DMS153 treated with DMSO at 0.1 percent for 48 hours (cell line): ENCODE data around the gene PGBD1.
"Not testable (repeated sequence)": the region's sequence is repeated elsewhere in the genome, so short reads cannot be mapped to it uniquely, and the experiment has no call there.

Source experiments
- DNase-seq: peaks from one replicate; lab custom pipeline; 2025; ENCODE audit not compliant: unreplicated experiment; lab: John Stamatoyannopoulos, UW

PGBD1 gene

DNA sequence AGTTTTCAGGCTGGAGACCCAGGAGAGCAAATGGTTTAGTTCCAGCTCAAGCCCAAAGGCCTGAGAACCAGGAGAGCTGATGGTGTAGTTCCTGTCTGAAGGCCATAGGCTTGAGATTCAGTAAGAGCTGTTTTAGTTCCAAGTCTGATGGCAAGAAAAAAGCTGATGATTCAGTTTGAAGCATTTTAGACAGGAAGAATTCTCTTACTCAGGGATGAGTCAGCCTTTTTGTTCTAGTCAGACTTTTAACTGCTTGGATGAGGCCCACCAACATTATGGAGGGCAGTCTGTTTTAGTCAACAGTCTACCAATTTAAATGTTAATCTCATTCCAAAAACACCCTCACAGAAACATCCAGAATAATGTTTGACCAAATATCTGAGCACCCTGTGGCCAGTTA is 11.9 kb upstream of the PGBD1 start:
- no peak for DNase-seq

DNA sequence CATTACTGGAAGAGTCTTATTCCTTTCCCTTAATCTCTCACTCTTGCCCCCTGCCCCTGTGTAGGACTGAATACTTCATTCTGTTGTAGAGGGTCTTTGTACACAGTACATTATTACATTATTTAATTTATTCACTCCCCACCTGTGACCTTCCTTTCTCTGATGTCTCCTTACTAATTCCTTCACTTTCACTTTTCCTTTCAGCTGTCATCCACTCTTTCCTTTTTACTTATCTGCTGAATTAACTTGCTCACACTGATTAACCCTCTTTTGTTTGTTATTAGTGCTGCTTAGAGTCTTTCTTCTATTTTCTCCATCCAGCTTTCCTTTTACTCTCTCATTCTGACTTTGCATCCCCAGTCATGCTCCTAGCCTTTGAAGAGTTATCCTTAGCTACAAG is 6.5 kb upstream of the PGBD1 start:
- no peak for DNase-seq

DNA sequence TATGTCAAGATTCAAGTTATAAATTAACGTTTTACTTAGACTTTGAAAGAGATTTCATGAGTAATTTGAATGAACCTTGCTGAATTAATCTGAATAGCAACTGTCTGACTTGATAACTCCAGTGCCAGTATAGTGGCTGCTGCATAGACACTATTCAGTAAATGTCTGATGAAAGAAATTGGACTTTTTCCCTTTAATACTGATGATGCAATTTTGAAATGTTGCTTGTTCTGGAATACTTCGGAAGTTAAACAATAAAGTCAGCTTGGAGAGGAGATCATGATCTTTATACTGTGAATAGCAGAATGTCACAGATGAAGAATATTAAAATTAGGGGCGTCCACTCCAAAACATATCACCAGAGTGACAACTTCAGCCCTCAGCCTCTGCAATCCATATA is 3.6 kb upstream of the PGBD1 start:
- DNase-seq: no peak

DNA sequence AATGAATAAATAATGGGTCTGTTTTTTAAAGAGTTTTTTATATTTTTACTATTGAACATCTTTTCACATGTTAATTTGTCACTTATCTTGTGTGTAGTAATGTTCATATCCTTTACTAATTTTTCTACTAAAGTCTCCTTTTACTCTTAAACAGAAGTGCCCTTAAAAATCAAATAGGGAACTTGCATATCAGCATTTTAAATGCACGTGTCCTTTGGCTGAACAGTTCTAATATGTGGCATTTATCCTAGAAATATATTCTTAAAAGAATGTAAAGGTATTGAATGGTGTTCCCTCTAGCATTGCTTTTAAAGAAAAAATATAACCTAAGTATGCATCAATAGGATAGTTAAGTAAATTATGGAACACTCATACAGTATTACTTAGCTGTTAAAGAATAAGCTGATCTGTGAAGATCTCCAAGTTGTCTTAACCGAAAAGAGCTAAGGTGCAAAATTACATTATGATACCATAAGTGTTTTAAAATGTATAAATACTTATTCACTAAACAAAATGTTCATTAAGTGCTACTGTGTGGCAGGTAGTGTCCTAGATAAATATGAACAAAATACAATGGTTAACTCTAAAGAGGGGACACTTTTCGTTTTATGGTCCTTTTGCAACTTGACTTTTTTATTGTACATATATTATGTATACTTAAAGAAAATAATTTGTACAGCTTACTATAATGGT is 631 bp upstream of the PGBD1 start:
- no peak for DNase-seq

DNA sequence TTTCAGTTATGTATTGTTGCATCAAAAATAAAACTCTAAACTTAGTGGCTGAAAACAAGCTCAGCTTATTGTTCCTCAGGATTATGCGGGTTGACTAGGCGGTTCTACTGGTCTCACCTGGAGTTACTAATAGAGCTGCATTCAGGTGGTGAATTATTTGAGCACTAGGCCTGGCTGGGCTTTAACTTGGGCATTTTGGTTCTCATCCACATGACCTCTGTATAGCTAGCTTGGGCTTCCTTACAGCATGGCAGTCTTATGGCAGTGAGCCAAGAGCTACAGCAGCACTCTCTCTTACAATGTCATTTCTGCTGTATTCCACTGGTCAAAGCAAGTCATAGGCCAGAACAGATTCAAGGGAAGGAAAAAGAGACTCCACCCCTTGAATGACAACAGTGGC is 1.6 kb downstream of the PGBD1 start:
- no peak for DNase-seq

DNA sequence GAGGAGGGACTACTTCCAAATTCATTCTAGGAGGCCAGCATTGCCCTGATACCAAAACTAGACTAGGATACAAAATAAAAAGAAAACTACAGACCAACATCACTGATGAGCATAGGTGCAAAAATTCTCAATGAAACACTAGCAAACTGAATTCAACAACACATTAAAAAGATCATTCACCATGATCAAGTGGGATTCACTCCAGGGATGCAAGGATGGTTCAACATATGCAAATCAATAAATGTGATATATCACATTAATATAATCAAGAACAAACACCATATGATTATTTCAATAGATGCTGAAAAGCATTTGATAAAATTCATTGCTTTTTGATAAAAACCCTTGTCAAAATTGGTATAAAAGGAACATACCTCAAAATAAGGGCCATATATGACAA is 10.2 kb downstream of the PGBD1 start:
- DNase-seq: no peak

DNA sequence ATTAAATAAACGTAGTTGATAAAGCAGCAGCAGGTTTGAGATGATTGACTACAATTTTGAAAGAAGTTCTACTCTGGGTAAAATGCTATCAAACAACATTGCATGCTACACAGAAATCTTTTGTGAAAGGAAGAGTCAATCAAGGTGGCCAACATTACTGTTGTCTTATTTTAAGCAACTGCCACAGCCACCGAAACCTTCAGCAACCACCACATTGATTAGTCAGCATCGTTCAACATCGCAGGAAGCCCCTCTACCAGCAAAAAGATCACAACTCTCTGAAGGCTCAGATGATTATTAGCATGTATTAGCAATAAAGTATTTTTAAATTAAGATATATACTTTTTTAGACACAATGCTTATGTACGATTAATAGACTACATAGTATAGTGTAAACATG is 14.0 kb downstream of the PGBD1 start:
- DNase-seq: no peak

DNA sequence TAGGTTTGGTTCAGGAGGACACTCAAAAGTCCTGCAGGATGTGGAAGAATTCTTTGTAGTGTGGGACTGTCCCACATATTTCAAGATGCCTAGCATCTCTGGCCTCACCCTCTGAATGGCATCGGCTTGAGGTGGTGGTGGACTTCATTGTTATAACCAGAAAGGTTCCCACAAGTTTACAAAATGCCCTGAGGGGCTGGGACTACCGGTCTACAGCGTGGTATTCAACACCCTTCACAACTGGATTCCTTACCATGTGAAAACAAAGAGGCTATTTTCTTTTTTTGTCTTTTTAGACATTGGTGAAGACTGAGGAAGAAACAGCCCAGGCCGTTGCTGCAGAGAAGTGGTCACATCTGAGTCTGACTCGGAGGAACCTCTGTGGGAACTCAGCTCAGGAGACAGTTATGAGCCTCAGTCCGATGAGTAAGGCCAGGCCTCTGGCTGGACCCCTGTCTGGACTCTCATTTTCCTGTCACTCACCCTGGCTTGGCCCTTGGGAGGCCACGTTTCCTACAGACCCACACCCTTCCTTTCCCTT is 15.2 kb downstream of the PGBD1 start:
- DNase-seq: no peak

DNA sequence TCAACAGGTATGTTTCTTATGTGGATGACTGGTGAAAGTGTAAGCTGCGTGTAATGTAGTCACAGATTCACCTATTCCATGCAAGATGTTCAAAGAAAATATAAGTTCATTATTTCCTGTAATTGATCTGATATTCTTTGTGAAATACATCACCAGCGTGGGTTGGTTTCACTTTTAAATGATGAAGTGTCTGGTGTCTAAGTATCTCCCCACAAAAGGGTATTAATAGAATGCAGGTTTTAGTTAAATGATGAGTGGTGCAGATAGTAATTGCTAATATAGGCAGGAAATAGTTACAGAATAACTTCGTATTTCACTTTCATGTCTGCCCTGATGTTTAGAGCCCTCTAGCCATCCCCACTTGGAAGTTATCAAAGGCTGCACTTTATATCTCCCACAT is 22.2 kb downstream of the PGBD1 start:
- no peak for DNase-seq

DNA sequence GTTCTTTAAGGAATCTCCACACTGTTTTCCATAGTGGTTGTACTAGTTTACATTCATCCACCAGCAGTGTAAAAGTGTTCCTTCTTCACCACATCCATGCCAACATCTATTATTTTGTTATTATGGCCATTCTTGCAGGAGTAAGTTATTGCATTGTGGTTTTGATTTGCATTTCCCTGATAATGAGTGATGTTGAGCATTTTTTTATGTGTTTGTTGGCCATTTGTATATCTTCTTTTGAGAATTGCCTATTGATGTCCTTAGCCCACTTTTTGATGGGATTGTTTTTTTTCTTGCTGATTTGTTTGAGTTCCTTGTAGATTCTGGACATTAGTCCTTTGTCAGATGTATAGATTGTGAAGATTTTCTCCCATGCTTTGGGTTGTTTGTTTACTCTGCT is 25.0 kb downstream of the PGBD1 start:
- not testable (repeated sequence) for DNase-seq

DNA sequence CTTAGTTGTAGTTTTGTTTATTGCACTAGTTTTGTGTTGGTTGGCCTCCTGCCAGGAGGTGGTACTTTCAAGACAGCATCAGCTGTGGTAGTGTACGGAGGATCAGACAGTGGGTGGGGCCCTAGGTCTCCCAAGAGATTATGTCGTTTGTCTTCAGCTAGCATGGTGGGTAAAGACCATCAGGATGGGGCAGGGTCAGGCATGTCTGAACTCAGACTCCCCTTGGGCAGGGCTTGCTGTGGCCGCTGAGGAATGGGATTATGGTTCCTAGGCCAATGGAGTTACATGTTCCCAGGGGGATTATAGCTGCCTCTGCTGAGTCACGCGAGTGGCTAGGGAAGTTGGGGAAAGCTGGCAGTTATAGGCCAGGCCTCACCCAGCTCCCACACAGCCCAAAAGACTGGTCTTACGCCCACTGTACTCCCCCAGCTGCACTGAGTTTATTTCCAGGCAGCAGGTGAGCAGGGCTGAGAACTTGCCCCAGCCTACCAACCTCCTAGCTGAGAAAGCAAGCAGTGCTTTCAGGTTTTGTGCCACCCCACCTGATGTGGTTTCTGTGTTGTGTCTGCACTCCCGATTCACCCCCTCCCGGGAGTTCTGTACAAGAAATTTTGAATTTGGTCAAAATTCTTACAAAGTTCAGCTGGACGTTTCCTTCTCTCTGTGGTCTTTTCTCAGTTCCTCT is 29.9 kb downstream of the PGBD1 start:
- DNase-seq: no peak

DNA sequence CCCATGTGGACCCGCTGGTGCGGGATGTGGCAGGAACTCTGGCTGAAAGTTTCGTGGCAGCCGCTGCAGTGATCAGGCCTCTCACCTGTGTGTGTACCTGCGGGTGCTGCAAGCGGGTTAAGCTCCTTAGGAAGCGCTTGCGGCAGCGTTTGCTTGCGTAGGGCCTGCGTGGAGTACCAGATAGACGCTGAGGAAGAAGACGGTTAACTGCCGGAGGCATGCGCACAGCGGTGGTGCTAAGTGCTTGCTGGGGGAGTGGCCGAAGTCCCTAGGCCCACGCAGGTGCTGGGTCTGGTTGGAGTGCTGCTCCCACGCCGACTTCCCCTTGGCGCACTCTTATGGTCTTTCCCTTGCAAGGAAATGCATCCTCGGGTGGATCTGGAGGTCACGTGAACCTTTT is 31.6 kb downstream of the PGBD1 start:
- DNase-seq: no peak

DNA sequence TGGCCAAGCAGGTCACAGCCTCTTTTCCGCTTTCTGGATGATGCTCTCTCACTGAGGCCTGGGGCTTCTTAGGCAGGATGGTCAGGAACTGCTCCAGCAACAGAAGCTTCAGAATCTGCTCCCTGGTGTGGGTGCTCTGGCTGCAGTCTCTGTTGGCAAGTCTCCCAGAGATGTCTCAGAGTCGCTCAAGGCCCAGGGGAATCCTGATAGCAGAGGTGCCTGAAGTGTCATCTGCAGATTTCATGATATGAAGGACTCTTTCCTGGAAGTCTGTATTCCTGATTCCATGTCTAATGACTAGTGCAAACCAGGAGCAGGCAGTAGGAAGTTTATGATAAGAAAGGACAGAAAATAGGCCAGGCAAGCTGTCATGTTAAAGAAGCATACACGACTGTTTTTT is 34.3 kb downstream of the PGBD1 start:
- DNase-seq: no peak

DNA sequence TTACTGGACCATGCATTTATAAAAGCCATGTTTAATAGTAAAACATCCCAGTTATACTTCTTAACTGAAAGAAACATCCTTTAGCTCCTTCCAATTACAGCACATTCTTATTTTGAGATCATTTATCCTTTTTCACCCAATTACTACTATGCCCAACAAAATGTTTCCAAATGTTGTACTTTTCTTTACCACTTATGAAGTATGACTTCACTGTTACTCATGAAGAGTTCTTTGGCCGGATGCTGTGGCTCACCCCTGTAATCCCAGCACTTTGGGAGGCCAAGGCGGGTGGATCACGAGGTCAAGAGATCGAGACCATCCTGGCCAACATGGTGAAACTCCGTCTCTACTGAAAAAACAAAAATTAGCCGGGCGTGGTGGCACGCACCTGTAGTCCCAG is 36.5 kb downstream of the PGBD1 start:
- not testable (repeated sequence) for DNase-seq

DNA sequence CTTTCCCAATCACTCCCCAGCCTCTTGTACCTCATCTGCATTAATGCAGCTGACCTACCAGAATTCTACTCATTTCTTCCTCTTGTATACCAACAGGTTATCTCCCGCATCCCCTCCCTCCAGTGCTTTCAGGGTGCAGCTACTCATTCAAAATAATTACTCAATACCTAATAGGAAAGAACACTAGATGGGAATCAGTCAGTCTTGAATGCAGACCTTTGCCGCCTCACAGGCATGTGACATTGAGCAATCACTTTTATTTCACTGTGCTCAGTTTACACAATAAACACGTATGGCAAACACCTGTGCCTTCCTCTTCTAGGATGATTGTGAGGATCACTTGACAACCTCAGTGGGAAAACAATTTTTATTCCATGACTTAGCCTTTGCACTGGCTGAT is 41.3 kb downstream of the PGBD1 start:
- no peak for DNase-seq

DNA sequence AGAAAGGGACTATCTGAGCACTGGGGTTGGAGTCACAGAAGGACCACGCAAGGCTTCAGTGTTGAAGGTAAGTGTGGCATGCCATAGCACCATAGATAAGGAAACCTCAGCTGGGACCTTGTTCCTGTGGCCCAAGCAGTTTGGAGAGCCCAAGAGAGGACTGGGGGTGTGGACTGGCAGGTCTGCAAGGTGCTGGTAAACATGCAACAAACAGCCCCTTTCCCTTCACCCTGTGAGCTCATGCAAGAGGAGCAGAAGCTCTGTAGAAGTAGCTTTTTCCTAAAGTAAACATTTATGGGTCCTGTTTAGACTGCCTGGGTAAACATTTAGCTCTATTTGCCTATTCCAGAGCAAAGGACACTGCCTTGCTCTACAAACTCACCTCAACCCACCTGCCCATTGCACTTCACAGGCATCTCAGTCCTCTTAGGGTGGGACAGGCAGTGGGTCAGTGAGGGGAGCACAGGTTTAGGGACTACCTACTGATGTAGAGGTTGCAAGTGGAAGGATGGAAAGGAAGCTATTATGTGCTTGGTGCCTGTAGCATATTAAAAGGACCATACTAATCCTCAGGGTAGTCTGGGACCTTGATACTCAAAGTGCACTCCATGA is 42.5 kb downstream of the PGBD1 start:
- no peak for DNase-seq

DNA sequence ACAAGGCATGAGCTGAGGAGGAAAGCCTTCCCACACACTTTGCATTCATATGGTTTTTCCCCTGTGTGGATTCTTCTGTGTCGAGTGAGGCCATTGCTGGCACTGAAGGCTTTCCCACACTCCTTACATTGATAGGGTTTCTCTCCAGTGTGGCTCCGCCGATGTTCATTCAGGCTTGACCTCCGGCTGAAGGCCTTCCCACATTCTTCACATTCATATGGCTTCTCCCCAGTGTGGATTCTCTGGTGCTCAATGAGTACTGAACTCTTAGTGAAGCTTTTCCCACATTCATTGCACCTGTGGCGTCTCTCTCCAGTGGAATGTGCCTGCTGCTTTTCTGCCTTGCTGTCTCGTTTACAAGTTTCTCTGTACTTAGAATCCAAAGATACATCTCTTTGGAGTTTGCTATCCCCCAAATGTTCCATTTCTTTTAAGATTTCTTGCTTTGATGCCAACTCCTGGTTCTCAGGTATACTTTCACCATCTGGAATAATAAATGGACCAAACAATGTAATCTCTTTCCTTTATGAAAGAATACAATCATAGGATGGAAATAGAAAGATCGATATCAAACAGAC is 45.1 kb downstream of the PGBD1 start:
- DNase-seq: no peak

DNA sequence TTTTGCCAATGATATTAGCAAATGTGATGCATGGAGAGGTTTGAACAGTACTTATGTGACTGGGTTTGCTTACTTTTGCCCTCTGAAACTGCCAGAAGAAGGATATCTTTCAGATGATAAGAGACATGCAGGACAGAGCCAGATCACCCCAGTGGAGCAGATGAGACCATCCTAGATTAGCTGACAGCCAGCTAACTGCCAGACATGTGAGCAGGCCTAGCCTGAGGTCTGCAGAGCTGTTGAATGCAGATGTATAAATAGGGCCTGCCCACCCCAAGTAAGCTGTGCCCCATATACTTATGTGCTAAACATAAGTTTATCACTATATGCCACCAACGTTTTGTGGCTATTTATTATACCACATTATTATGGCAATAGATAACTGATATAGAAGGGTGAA is 48.7 kb downstream of the PGBD1 start:
- DNase-seq: no peak

DNA sequence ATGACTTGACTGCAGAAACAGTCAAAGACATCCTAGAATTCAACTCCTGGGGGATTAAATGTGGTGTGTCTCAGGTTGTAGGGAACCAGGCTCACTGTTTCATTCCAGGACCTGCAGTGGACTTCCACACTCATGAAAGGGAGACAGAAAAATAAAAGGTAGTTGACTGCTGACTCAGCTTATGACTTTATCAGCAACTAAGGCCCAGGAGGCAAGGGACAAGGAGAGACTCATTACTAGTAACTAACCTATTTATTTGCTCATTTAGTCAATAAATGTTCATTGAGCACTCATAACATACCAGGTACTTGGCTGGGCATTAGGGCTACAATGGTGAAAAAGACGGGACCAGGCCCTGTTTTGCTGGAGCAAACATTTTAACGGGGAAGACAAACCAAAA is 51.7 kb downstream of the PGBD1 start:
- DNase-seq: no peak

DNA sequence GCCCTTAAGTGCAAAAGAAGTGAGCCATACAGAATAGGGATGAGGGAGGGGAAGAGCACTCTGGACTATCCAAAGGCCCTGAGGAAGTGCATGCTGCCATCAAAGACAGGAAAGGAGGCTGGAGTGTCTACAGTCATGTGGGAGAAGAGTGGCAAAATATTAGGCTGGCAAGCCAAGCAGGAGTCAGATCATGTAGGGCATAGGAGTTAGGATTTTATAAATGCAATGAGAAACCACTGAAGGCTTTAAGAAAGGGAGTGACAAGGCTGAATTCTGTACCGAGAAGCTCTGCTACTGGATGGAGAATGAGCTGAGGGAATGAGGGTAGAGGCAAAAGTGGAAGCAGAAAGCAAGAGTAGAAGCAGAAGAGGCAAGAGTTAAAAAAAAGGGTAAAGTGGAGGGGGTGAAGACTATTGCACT is 52.2 kb downstream of the PGBD1 start:
- DNase-seq: no peak

DNA sequence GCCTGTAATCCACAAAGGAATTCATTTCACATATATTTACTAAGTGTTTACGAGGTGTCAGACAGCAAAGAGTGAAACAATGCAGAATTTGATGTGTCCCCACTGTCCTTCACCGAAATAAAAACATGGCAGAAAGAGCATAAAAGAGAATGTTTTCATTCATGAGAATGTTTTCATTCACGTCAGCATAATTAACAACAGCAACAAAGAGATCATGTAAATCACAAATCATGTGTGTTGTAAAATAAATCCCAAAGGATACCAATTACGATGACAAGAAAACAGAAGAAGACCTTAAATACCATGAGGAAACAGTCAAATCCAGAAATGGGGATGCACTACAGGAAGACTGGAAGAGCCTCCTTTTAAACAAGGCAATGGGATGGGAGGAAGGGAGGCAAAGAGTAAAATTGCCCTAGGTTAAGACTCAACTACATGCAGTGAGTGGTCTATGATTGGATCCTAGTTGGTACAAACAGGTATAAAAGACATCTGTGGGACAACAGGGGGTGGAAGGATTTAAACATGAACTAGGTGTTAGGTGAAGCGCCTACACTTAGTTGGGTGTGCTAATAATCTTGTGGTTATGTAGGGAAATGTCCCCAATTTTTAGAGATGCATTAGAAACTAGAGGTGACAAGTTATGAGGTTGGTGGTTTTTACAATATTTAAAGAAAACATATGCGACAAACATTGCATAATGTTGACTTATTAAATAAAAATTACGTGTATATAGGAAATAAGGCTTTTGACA is 53.1 kb downstream of the PGBD1 start:
- DNase-seq: no peak
